GM19239 (cell line): ENCODE data around the gene PTCRA.
"Not testable (repeated sequence)": the region's sequence is repeated elsewhere in the genome, so short reads cannot be mapped to it uniquely, and the experiment has no call there.

Experiments used
- DNase-seq: peaks from one replicate; pipeline ENCODE4 v3.0.0; 2011; ENCODE audit warnings: low spot score; ENCODE audit not compliant: insufficient read length
- FAIRE-seq: peaks from 2 replicates; lab custom pipeline; 2011; peaks lifted over from hg19 to GRCh38; lab: Jason Lieb, UNC

Gene PTCRA

GRCh38 chr6:42938987-42939809 is 23.3 kb downstream of the PTCRA start:
- no peak for DNase-seq
- FAIRE-seq: no peak

GRCh38 chr6:42939810-42940167 is 23.9 kb downstream of the PTCRA start:
- FAIRE-seq: no peak
- DNase-seq: no peak

GRCh38 chr6:42940493-42941045 is 24.7 kb downstream of the PTCRA start:
- FAIRE-seq: no peak
- no peak for DNase-seq

GRCh38 chr6:42941356-42941755 is 25.5 kb downstream of the PTCRA start:
- DNase-seq, FAIRE-seq: not testable (repeated sequence)

GRCh38 chr6:42942444-42942843 is 26.6 kb downstream of the PTCRA start:
- FAIRE-seq (no peak), DNase-seq (no peak)

GRCh38 chr6:42947950-42948349 is 32.1 kb downstream of the PTCRA start:
- DNase-seq: no peak
- FAIRE-seq: no peak

- DNase-seq: no peak
- FAIRE-seq: no peak
Measured at GRCh38 chr6:42952389-42952788, 36.5 kb downstream of the PTCRA start.

GRCh38 chr6:42954405-42954804 is 38.6 kb downstream of the PTCRA start:
- DNase-seq, FAIRE-seq: not testable (repeated sequence)

- no peak for DNase-seq
- FAIRE-seq: no peak
Measured at GRCh38 chr6:42958125-42958524, 42.3 kb downstream of the PTCRA start.

GRCh38 chr6:42959917-42960242 is 44.0 kb downstream of the PTCRA start:
- FAIRE-seq (no peak), DNase-seq (no peak)

GRCh38 chr6:42960243-42961019 is 44.6 kb downstream of the PTCRA start, which contains the start of gene GNMT:
GNMT (plus strand) TSS chr6:42960754; CDS start chr6:42960768, 14 bp downstream.
- DNase-seq (peak; percentile 43), FAIRE-seq (no peak)

- FAIRE-seq (no peak), DNase-seq (no peak)
Measured at GRCh38 chr6:42961020-42961470, 45.2 kb downstream of the PTCRA start.

GRCh38 chr6:42962096-42962495 is 46.2 kb downstream of the PTCRA start:
- DNase-seq: no peak
- FAIRE-seq: no peak

GRCh38 chr6:42962502-42963178 is 46.8 kb downstream of the PTCRA start:
- no peak for DNase-seq
- no peak for FAIRE-seq

GRCh38 chr6:42963179-42963854 is 47.5 kb downstream of the PTCRA start:
- DNase-seq: no peak
- no peak for FAIRE-seq

- DNase-seq: no peak
Measured at GRCh38 chr6:42963855-42964605, 48.2 kb downstream of the PTCRA start.

GRCh38 chr6:42966571-42966970 is 50.7 kb downstream of the PTCRA start:
- FAIRE-seq (no peak), DNase-seq (no peak)

More at GRCh38 chr6:42963855-42964605, 48.2 kb downstream of the PTCRA start:
- FAIRE-seq: no peak

GRCh38 chr6:42967228-42967627 is 51.4 kb downstream of the PTCRA start:
- DNase-seq: no peak
- FAIRE-seq: no peak

GRCh38 chr6:42968126-42968701 is 52.4 kb downstream of the PTCRA start:
- no peak for FAIRE-seq
- DNase-seq: no peak
